A673 (cell line): ENCODE results near the gene PALLD. TPM values are rescaled to one million over a fixed set of nuclear protein-coding genes. Genes with fewer than 3 reads are reported as not detected.

ENCODE experiments used
- BruUV-seq: library from RNA; stranded (reverse); fragments of 400-500 nt; replicated peaks from 2 replicates; lab custom pipeline; 2021; lab: Mats Ljungman, UMichigan
- CTCF ChIA-PET: fragments of 300-600 bp; sonication (Branson Sonifier 250); formaldehyde crosslinking; loops from one replicate; lab custom pipeline; 2022; ENCODE audit warnings: antibody characterized with exemption; lab: Charles Lee
- POLR2A ChIA-PET: fragments of 300-600 bp; sonication (Branson Sonifier 250); formaldehyde crosslinking; loops from one replicate; lab custom pipeline; 2022; ENCODE audit warnings: antibody characterized with exemption; ENCODE audit not compliant: low non-redundant PET; lab: Charles Lee
- DNase-seq: peaks from one replicate; pipeline ENCODE4 v3.0.0-alpha.2; 2015; ENCODE audit warnings: low spot score
- H3K27ac ChIP-seq: fragments of 200-600 bp; sonication (generic); 2 replicates; pipeline ENCODE4 v1.5.1; 2016; ENCODE audit warnings: mixed run types, low read depth, mild to moderate bottlenecking, mixed read lengths, antibody characterized with exemption, low read length; ENCODE audit not compliant: poor library complexity, severe bottlenecking
- H3K27me3 ChIP-seq: fragments of 200-600 bp; sonication (generic); replicated peaks from 2 replicates; pipeline ENCODE4 v1.6.1; 2017; ENCODE audit warnings: mixed run types, low read depth, mild to moderate bottlenecking, mixed read lengths, antibody characterized with exemption, low read length; ENCODE audit not compliant: insufficient read depth, poor library complexity
- H3K36me3 ChIP-seq: fragments of 200-600 bp; sonication (generic); 2 replicates; pipeline ENCODE4 v1.6.1; 2016; ENCODE audit warnings: mixed run types, mild to moderate bottlenecking, mixed read lengths, antibody characterized with exemption, low read length; ENCODE audit not compliant: insufficient read depth, poor library complexity, severe bottlenecking
- H3K4me1 ChIP-seq: fragments of 200-600 bp; sonication (generic); 2 replicates; pipeline ENCODE4 v1.6.1; 2017; ENCODE audit warnings: mixed run types, mild to moderate bottlenecking, mixed read lengths, antibody characterized with exemption, low read length; ENCODE audit not compliant: insufficient read depth, poor library complexity, severe bottlenecking
- H3K4me3 ChIP-seq: fragments of 200-600 bp; sonication (generic); 2 replicates; pipeline ENCODE4 v1.5.1; 2016; ENCODE audit warnings: low read depth, mixed run types, mild to moderate bottlenecking, mixed read lengths, low read length; ENCODE audit not compliant: poor library complexity, severe bottlenecking
- H3K9me3 ChIP-seq: fragments of 200-600 bp; sonication (generic); 2 replicates; pipeline ENCODE4 v1.6.1; 2016; ENCODE audit warnings: mixed run types, low read depth, mild to moderate bottlenecking, mixed read lengths, antibody characterized with exemption, low read length; ENCODE audit not compliant: poor library complexity, severe bottlenecking
- EZH2 ChIP-seq: fragments of 200-600 bp; sonication (generic); IDR thresholded peaks from 2 replicates; pipeline ENCODE4 v1.6.1; 2017; ENCODE audit warnings: borderline replicate concordance, low read depth, mild to moderate bottlenecking, mixed read lengths, antibody characterized with exemption, low read length; ENCODE audit not compliant: poor library complexity, severe bottlenecking
- intact Hi-C: fragments of 100-400 bp; cut with micrococcal nuclease; formaldehyde crosslinking; loops from one replicate; pipeline ENCODE4 v1.10.0; 2022; ENCODE audit not compliant: unreplicated experiment
- total RNA-seq: library from RNA; stranded (reverse); gene quantifications from 2 replicates; pipeline ENCODE4 v1.2.3, GENCODE V29; 2021
- TF ChIP-seq, protein P1 (sequence below): fragments of 300-800, 200-600 bp; sonication (generic); conservative IDR thresholded peaks from 2 replicates; pipeline ENCODE4 v1.5.1; 2017; ENCODE audit warnings: low read depth, mild to moderate bottlenecking, antibody characterized with exemption, low read length, moderate library complexity, mixed read lengths

The PALLD gene
- total RNA-seq, 1 experiment from 2014 or later = 44.1 TPM

GRCh38 chr4:168654104-168654847 lies 157.4 kb downstream of the PALLD start:
- Histone ChIP-seq H3K4me1 (peaks cover 53% of the 10 kb centered on the region), H3K9me3 (no peaks in the 10 kb centered on the region), H3K27ac (no peak overlapping the region), H3K4me3 (no peak overlapping the region), H3K36me3 (no peaks in the 10 kb centered on the region), H3K27me3 (no peaks in the 10 kb centered on the region)
- BruUV-seq = no TSS peak
- ChIA-PET POLR2A (no interaction called here), CTCF (no interaction called here)
- no peak for TF ChIP-seq EZH2
- TF ChIP-seq, protein P1, sequence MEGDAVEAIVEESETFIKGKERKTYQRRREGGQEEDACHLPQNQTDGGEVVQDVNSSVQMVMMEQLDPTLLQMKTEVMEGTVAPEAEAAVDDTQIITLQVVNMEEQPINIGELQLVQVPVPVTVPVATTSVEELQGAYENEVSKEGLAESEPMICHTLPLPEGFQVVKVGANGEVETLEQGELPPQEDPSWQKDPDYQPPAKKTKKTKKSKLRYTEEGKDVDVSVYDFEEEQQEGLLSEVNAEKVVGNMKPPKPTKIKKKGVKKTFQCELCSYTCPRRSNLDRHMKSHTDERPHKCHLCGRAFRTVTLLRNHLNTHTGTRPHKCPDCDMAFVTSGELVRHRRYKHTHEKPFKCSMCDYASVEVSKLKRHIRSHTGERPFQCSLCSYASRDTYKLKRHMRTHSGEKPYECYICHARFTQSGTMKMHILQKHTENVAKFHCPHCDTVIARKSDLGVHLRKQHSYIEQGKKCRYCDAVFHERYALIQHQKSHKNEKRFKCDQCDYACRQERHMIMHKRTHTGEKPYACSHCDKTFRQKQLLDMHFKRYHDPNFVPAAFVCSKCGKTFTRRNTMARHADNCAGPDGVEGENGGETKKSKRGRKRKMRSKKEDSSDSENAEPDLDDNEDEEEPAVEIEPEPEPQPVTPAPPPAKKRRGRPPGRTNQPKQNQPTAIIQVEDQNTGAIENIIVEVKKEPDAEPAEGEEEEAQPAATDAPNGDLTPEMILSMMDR = no peak
- DNase-seq = no peak
- intact Hi-C loops = no loop called here

DNA sequence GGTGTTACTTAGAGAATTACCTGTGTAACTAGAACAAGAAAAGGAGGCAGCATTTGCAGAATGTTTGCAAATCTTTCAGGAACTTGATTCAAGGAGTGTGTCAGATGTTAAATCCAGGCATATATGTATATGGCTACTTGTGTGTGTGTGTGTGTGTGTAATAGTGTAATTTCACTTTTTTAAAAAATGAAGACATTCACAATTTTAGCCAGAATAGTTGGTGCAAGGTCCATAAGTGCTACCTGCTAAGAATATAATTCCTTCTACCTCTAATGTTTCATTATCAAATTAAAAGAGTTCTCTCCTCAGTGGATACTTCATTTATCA lies 158.0 kb downstream of the PALLD start:
- no TSS peak for BruUV-seq
- Histone ChIP-seq H3K27ac (no peak overlapping the region), H3K27me3 (no peaks in the 10 kb centered on the region), H3K36me3 (no peaks in the 10 kb centered on the region), H3K9me3 (no peaks in the 10 kb centered on the region), H3K4me3 (no peak overlapping the region), H3K4me1 (peaks cover 55% of the 10 kb centered on the region)
- POLR2A ChIA-PET = no interaction called here
- intact Hi-C loops = no loop called here
- CTCF ChIA-PET = interaction anchor here (0.6 kb wide), 1 partner anchor 48 kb away, joined by 6 read pairs; no protein-coding TSS in a partner anchor
- TF ChIP-seq, protein P1 = no peak
- no peak for TF ChIP-seq EZH2
- DNase-seq = no peak

DNA sequence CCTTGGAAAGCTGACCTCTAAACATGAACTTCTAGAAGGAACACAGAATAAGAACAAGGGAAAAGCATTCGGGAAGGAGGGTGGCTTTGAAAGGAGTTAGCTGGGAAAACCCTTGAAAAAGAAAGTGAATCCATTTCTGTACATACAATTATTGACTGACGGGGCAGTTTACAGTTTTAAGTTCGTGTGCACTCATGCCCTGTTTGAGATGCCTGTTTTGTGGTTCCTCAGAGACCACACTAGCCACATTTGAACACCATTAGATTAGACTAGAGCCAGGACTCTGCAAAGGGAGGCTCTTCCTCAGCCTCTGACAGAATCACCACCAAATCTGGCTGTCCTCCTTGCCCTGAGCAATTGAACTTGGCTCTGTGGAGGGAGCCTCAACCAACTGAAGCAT lies 158.3 kb downstream of the PALLD start:
- TF ChIP-seq EZH2 = no peak
- TF ChIP-seq, protein P1 = no peak
- Histone ChIP-seq H3K27me3 (no peaks in the 10 kb centered on the region), H3K9me3 (no peaks in the 10 kb centered on the region), H3K36me3 (no peaks in the 10 kb centered on the region), H3K4me1 (peaks cover 56% of the 10 kb centered on the region), H3K4me3 (no peak overlapping the region), H3K27ac (no peak overlapping the region)
- POLR2A ChIA-PET = no interaction called here
- CTCF ChIA-PET = interaction anchor here (0.6 kb wide), 1 partner anchor 48 kb away, joined by 6 read pairs; no protein-coding TSS in a partner anchor
- no TSS peak for BruUV-seq
- no peak for DNase-seq
- intact Hi-C loops = no loop called here
